Measurements from ENCODE around the gene MYH14. TPM values are rescaled to one million over a fixed set of nuclear protein-coding genes. Genes with fewer than 3 reads are reported as not detected.

Gene MYH14
- total and polyA plus RNA-seq, 2 of the 8 experiments (the other 6 are each of a cell fraction or from before 2014, with no cell fraction given), result 17.3 to 28.6 TPM

- no peak for TF ChIP-seq CHD7 (IDR thresholded peaks at IDR 0.05; ENCODE audit: insufficient replicate concordance, low read length)
- TF ChIP-seq BCL11A (IDR thresholded peaks at IDR 0.05; ENCODE audit: low read depth in 2 of 2, low read length in 2 of 2), result no peak
- TF ChIP-seq SIRT6 (IDR thresholded peaks at IDR 0.05; ENCODE audit: low read length), result no peak
- no peak for TF ChIP-seq JUND (IDR thresholded peaks at IDR 0.05; ENCODE audit: low read length)
- TF ChIP-seq TAF7 (optimal IDR thresholded peaks at IDR 0.05; ENCODE audit: borderline replicate concordance, low read depth, low read length), result no peak
- TF ChIP-seq GTF2F1 (IDR thresholded peaks at IDR 0.05; ENCODE audit: borderline replicate concordance, low read depth, low read length), result no peak
- no peak for TF ChIP-seq EGR1 (IDR thresholded peaks at IDR 0.05; ENCODE audit: borderline replicate concordance, low read depth, low read length)
- TF ChIP-seq TAF1 (IDR thresholded peaks at IDR 0.05; ENCODE audit: low read depth, low read length), result no peak
- no peak for TF ChIP-seq RNF2 (IDR thresholded peaks at IDR 0.05; ENCODE audit: borderline replicate concordance, low read depth, low read length, missing control alignments, poor library complexity, severe bottlenecking)
- TF ChIP-seq CHD1 (IDR thresholded peaks at IDR 0.05; ENCODE audit: low read depth, low read length), result no peak
Measured at GRCh38 chr19:50281491-50281890, 78.1 kb downstream of the MYH14 start (continued).
